Panc1 (cell line): ENCODE results near the gene CCDC177. TPM values are rescaled to one million over a fixed set of nuclear protein-coding genes. Genes with fewer than 3 reads are reported as not detected.
A peak's percentile ranks its signal among the peaks of the same experiment; 100 is the strongest.

Experiments used
- ATAC-seq: fragments of 200-7000 bp; cut with Tn5 transposase; 2 replicates; pipeline ENCODE4 v1.9.1; 2020; ENCODE audit warnings: mild to moderate bottlenecking, moderate library complexity
- BruUV-seq: library from RNA; stranded (reverse); fragments of 400-500 nt; replicated peaks from 2 replicates; lab custom pipeline; 2021; lab: Mats Ljungman, UMichigan
- CTCF ChIA-PET: fragments of 300-600 bp; sonication (Branson Sonifier 250); formaldehyde crosslinking; loops from one replicate; lab custom pipeline; 2022; ENCODE audit warnings: antibody characterized with exemption; lab: Charles Lee
- POLR2A ChIA-PET: fragments of 300-600 bp; sonication (Branson Sonifier 250); formaldehyde crosslinking; loops from one replicate; lab custom pipeline; 2022; ENCODE audit warnings: antibody characterized with exemption; lab: Charles Lee
- DNase-seq: peaks from one replicate; pipeline ENCODE4 v3.0.0-alpha.2; 2010; ENCODE audit warnings: low read depth, low spot score
- H3K27ac ChIP-seq: 2 replicates; pipeline ENCODE4 v1.5.1; 2011; ENCODE audit warnings: mild to moderate bottlenecking, low read length, inconsistent platforms
- H3K27me3 ChIP-seq: fragments of 200-500 bp; sonication (Bioruptor generic); 2 replicates; pipeline ENCODE4 v1.6.0; 2014; ENCODE audit warnings: low read length, inconsistent platforms; ENCODE audit not compliant: control insufficient read depth, insufficient read depth
- H3K36me3 ChIP-seq: fragments of 200-500 bp; sonication (Bioruptor generic); 2 replicates; pipeline ENCODE4 v1.5.1; 2014; ENCODE audit warnings: inconsistent platforms, mild to moderate bottlenecking, low read length, moderate library complexity; ENCODE audit not compliant: control insufficient read depth, insufficient read depth
- H3K4me1 ChIP-seq: 2 replicates; pipeline ENCODE4 v1.5.1; 2011; ENCODE audit warnings: inconsistent platforms, mild to moderate bottlenecking, low read length, moderate library complexity; ENCODE audit not compliant: control insufficient read depth, insufficient read depth
- H3K4me3 ChIP-seq, 2 experiments: 2 replicates each; pipeline ENCODE4 v1.5.1; 2011 to 2012; ENCODE audit warnings: low read depth in 2 of 2, low read length in 2 of 2, mild to moderate bottlenecking in 2 of 2, inconsistent platforms in 1 of 2, moderate library complexity in 1 of 2
- H3K9me3 ChIP-seq: fragments of 200-500 bp; sonication (Bioruptor generic); 2 replicates; pipeline ENCODE4 v1.5.1; 2014; ENCODE audit warnings: low read depth, mild to moderate bottlenecking, inconsistent platforms, low read length, moderate library complexity; ENCODE audit not compliant: control insufficient read depth, insufficient read depth
- POLR2AphosphoS5 ChIP-seq: IDR thresholded peaks from 2 replicates; pipeline ENCODE4 v1.6.1; 2012; ENCODE audit warnings: mild to moderate bottlenecking, low read depth, low read length, moderate library complexity
- SIN3A ChIP-seq: IDR thresholded peaks from 2 replicates; pipeline ENCODE4 v1.6.1; 2012; ENCODE audit warnings: low read depth, mild to moderate bottlenecking, low read length, moderate library complexity, borderline replicate concordance; ENCODE audit not compliant: insufficient read depth
- TCF7L2 ChIP-seq: IDR thresholded peaks from 2 replicates; pipeline ENCODE4 v1.6.1; 2011; ENCODE audit warnings: mild to moderate bottlenecking, low read depth, low read length, inconsistent platforms
- in situ Hi-C: cut with HindIII; loops from 2 replicates; pipeline ENCODE4 v1.10.0; 2016; ENCODE audit warnings: low sequenced_read_pairs, low pct_unique_long_range_greater_than_20kb
- intact Hi-C: fragments of 100-400 bp; cut with micrococcal nuclease; formaldehyde crosslinking; loops from one replicate; pipeline ENCODE4 v1.10.0; 2022; ENCODE audit not compliant: unreplicated experiment
- total RNA-seq: library from RNA; stranded (reverse); gene quantifications from one replicate; pipeline ENCODE4 v1.2.1, GENCODE V29; 2021; ENCODE audit not compliant: unreplicated experiment
- TF ChIP-seq, protein P1 (sequence below), 2 experiments: IDR thresholded peaks; 2 replicates each; pipeline ENCODE4 v1.6.1; 2011 to 2012; ENCODE audit warnings: low read depth in 2 of 2, control low read depth in 1 of 2, low read length in 1 of 2, mild to moderate bottlenecking in 1 of 2, moderate library complexity in 1 of 2; ENCODE audit not compliant: insufficient read depth in 1 of 2
- TF ChIP-seq, protein P2 (sequence below): fragments of 450-650 bp; IDR thresholded peaks from 2 replicates; pipeline ENCODE4 v1.5.1; 2017; ENCODE audit warnings: mild to moderate bottlenecking

Gene CCDC177
- total RNA-seq, 1 experiment from 2014 or later, result not detected

DNA sequence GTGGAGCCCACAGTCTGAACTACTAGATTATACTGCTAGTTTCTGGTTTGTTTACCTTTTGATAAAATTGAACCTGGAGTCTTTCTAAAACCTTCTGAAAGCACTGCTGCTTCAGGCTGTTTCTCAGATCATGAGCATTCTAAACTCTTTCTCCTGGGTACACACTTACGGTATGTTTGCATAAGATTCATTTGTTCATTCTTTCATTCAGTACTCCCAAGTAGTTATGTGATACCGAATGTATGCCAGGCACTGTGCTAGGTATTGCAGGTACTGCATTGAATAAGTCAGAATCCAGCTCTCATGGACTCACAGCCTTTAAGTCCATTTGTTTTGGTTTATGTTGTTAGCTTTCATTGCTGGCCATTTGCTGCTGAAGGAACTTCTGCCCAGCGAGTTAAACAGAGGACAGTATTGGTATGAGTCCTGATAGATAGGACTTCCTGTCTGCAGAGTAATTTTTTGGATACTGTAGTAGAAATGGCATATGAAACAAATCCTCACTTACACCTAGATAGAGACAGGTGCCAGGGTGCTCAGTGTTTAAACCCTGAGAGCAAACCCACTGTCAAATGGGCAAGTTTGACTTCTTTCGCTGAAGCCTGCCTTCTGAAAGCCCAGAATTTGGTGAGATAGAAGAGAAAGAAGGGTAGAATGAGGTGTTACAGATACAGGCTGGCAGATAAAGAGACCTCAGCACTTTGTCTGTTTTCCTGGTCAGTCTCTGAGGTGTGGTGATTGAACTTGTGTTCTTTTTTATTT lies 38.8 kb upstream of the CCDC177 start:
- TSS peak; percentile 59 for BruUV-seq
- H3K4me3 ChIP-seq, result no peak overlapping the region
- POLR2A ChIA-PET, result interaction anchor here (0.6 kb wide), 1 partner anchor 897 kb away, joined by 6 read pairs; no protein-coding TSS in a partner anchor

DNA sequence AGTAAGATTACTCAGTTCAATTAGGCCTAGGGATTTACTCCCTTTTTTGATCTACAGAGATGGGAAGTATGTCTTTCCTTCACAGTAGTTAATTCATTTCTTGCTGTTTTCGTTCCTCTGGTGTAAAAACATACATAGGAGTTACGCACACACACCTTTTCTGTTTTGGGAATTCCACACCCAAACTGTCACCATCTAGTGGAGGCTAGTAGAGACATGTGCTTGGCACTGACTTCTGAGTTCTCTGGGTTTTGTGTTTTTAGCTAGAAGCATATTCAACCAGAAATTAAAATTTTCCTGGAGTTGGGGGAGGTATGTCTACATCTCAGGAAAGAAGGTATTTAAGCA lies 38.1 kb upstream of the CCDC177 start:
- intact Hi-C loops, result no loop called here
- ChIA-PET CTCF (no interaction called here), POLR2A (interaction anchor here (0.6 kb wide), 1 partner anchor 897 kb away, joined by 6 read pairs; no protein-coding TSS in a partner anchor)
- ATAC-seq (no peak), DNase-seq (no peak)
- H3K4me3 ChIP-seq, result peak overlapping the region; percentile 63 to 78
- no TSS peak for BruUV-seq
- H3K36me3 ChIP-seq, result no peaks in the 10 kb centered on the region; the same call in 1 of the 2 replicates
- peak overlapping the region; percentile 72; the same call in 1 of the 2 replicates for H3K27ac ChIP-seq
- in situ Hi-C loops, result no loop called here
- H3K27me3 ChIP-seq, result no peaks in the 10 kb centered on the region
- TF ChIP-seq POLR2AphosphoS5 (no peak), TCF7L2 (no peak)
- TF ChIP-seq, protein P1, sequence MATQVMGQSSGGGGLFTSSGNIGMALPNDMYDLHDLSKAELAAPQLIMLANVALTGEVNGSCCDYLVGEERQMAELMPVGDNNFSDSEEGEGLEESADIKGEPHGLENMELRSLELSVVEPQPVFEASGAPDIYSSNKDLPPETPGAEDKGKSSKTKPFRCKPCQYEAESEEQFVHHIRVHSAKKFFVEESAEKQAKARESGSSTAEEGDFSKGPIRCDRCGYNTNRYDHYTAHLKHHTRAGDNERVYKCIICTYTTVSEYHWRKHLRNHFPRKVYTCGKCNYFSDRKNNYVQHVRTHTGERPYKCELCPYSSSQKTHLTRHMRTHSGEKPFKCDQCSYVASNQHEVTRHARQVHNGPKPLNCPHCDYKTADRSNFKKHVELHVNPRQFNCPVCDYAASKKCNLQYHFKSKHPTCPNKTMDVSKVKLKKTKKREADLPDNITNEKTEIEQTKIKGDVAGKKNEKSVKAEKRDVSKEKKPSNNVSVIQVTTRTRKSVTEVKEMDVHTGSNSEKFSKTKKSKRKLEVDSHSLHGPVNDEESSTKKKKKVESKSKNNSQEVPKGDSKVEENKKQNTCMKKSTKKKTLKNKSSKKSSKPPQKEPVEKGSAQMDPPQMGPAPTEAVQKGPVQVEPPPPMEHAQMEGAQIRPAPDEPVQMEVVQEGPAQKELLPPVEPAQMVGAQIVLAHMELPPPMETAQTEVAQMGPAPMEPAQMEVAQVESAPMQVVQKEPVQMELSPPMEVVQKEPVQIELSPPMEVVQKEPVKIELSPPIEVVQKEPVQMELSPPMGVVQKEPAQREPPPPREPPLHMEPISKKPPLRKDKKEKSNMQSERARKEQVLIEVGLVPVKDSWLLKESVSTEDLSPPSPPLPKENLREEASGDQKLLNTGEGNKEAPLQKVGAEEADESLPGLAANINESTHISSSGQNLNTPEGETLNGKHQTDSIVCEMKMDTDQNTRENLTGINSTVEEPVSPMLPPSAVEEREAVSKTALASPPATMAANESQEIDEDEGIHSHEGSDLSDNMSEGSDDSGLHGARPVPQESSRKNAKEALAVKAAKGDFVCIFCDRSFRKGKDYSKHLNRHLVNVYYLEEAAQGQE (IDR thresholded peaks at IDR 0.05; ENCODE audit: insufficient read depth in 1 of 2, low read depth in 2 of 2, low read length in 1 of 2), result no peak
- TF ChIP-seq, protein P2, sequence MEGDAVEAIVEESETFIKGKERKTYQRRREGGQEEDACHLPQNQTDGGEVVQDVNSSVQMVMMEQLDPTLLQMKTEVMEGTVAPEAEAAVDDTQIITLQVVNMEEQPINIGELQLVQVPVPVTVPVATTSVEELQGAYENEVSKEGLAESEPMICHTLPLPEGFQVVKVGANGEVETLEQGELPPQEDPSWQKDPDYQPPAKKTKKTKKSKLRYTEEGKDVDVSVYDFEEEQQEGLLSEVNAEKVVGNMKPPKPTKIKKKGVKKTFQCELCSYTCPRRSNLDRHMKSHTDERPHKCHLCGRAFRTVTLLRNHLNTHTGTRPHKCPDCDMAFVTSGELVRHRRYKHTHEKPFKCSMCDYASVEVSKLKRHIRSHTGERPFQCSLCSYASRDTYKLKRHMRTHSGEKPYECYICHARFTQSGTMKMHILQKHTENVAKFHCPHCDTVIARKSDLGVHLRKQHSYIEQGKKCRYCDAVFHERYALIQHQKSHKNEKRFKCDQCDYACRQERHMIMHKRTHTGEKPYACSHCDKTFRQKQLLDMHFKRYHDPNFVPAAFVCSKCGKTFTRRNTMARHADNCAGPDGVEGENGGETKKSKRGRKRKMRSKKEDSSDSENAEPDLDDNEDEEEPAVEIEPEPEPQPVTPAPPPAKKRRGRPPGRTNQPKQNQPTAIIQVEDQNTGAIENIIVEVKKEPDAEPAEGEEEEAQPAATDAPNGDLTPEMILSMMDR, result peak; percentile 34; the same call in 1 of the 2 replicates
- peaks cover 5% of the 10 kb centered on the region; the same call in 1 of the 2 replicates for H3K4me1 ChIP-seq
- H3K9me3 ChIP-seq, result no peaks in the 10 kb centered on the region

More for the DNA sequence above, 38.8 kb upstream of the CCDC177 start:
- Histone ChIP-seq H3K36me3 (no peaks in the 10 kb centered on the region; the same call in 1 of the 2 replicates), H3K27me3 (no peaks in the 10 kb centered on the region), H3K4me1 (peaks cover 5% of the 10 kb centered on the region; the same call in 1 of the 2 replicates), H3K27ac (no peak overlapping the region), H3K9me3 (no peaks in the 10 kb centered on the region)
- in situ Hi-C loops (no loop called here), intact Hi-C loops (no loop called here)
- TF ChIP-seq SIN3A (no peak), TCF7L2 (no peak), POLR2AphosphoS5 (no peak)
- TF ChIP-seq, protein P1 (IDR thresholded peaks at IDR 0.05; ENCODE audit: insufficient read depth in 1 of 2, low read depth in 2 of 2, low read length in 1 of 2), result no peak
- TF ChIP-seq, protein P2, result no peak
- CTCF ChIA-PET, result no interaction called here
- no peak for ATAC-seq
- no peak for DNase-seq
